A549 (cell line): ENCODE data around the gene CD22.

Source experiments
- MAFK ChIP-seq: fragments of 450-650 bp; IDR thresholded peaks from 2 replicates; pipeline ENCODE4 v1.6.1; 2014; ENCODE audit not compliant: partially characterized antibody
- RAD21 ChIP-seq, 2 experiments: fragments of >200 bp in 1 of 2; sonication (Bioruptor Twin) in 1 of 2; formaldehyde crosslinking in 1 of 2; IDR thresholded peaks in 1 of 2; conservative IDR thresholded peaks in 1 of 2; 2 replicates in 1 of 2; 3 replicates in 1 of 2; pipeline ENCODE4 v1.6.1; 2012 to 2018; ENCODE audit warnings: inconsistent platforms in 1 of 2
- SMC3 ChIP-seq: fragments of >200 bp; sonication (Bioruptor Twin); formaldehyde crosslinking; IDR thresholded peaks from 3 replicates; pipeline ENCODE4 v1.6.1; 2018; ENCODE audit warnings: inconsistent platforms
- TF ChIP-seq, protein P1 (sequence below): fragments of >200 bp; sonication (Bioruptor Twin); formaldehyde crosslinking; IDR thresholded peaks from 3 replicates; pipeline ENCODE4 v1.5.1; 2016

DNA sequence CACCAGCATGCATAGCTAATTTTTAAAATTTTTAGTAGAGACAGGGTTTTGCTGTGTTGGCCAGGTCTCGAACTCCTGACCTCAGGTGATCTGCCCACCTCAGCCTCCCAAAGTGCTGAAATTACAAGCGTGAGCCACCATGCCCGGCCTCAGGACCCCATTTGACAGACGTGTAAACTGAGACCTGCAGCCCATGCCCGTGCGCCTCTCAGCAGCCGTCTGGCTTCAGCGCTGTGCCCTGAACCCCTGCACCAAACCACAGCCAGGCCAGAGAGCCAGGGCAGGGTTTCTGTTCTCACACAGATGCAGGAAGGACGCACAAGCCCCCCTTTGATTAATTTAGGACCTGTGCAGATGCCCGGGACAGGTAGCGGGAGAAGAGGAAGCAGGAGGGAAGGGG is 11.4 kb downstream of the CD22 start:
- TF ChIP-seq, protein P1, sequence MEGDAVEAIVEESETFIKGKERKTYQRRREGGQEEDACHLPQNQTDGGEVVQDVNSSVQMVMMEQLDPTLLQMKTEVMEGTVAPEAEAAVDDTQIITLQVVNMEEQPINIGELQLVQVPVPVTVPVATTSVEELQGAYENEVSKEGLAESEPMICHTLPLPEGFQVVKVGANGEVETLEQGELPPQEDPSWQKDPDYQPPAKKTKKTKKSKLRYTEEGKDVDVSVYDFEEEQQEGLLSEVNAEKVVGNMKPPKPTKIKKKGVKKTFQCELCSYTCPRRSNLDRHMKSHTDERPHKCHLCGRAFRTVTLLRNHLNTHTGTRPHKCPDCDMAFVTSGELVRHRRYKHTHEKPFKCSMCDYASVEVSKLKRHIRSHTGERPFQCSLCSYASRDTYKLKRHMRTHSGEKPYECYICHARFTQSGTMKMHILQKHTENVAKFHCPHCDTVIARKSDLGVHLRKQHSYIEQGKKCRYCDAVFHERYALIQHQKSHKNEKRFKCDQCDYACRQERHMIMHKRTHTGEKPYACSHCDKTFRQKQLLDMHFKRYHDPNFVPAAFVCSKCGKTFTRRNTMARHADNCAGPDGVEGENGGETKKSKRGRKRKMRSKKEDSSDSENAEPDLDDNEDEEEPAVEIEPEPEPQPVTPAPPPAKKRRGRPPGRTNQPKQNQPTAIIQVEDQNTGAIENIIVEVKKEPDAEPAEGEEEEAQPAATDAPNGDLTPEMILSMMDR, result no peak
- TF ChIP-seq MAFK, result no peak
- no peak for TF ChIP-seq SMC3
- TF ChIP-seq RAD21 (conservative IDR thresholded peaks at IDR 0.05 in 1 of 2, IDR thresholded peaks at IDR 0.05 in 1 of 2), result no peak
